GM18873 (cell line): Measurements from ENCODE around the gene SIK1.
"Not testable (repeated sequence)": the region's sequence is repeated elsewhere in the genome, so short reads cannot be mapped to it uniquely, and the experiment has no call there.

ENCODE experiments used
- ATAC-seq: cut with Tn5 transposase; IDR thresholded peaks from one replicate; pipeline ENCODE4 v1.9.1; 2021; ENCODE audit warnings: mild to moderate bottlenecking, moderate library complexity, moderate number of reproducible peaks; ENCODE audit not compliant: unreplicated experiment, low FRiP score

The SIK1 gene

DNA sequence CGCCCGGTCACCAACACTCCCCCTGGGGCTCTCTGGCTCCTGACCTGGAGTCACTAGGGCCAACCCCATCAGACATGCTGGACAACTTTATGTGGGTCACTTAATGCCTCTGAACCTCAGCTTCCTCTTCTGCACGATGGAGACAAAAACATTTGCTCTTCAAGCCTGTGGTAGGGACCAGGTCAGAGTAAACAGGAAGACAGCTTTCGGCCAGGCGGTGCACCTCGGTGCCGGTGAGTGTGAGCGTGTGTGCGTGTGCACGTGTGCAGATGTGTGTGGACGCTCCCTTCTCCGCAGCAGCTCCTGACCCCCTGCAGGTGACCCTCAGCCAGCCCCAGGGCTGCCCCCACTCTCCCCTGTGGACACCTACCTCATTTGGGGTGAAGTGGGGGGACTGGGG is 28.4 kb downstream of the SIK1 start:
- not testable (repeated sequence) for ATAC-seq

- not testable (repeated sequence) for ATAC-seq
Observed at GRCh38 chr21:43398000-43398399, 28.9 kb downstream of the SIK1 start.

DNA sequence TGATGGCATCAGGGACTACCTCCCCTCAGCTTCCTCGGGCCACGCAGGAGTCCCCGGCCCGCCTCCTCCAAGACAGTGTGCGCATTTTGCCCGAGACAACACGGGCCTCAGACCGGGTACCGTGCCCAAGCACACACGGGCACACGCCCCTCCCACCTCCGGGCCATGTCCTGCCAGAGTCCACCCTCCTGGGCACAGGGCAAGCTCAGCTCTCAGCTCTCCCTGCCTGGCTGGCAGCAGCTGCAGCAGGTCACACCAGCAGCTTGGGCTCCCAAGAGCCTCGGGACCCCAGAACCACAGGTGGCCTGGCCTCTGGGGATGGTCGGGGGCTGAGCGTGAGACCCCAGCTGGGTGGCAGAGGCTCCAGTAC is 29.5 kb downstream of the SIK1 start:
- not testable (repeated sequence) for ATAC-seq

- not testable (repeated sequence) for ATAC-seq
Observed at GRCh38 chr21:43396788-43397438, 30.0 kb downstream of the SIK1 start.

GRCh38 chr21:43383351-43383750 is 43.6 kb downstream of the SIK1 start:
- not testable (repeated sequence) for ATAC-seq

- not testable (repeated sequence) for ATAC-seq
Observed at GRCh38 chr21:43382902-43383301, 44.0 kb downstream of the SIK1 start.

- not testable (repeated sequence) for ATAC-seq
Observed at GRCh38 chr21:43380852-43381533, 45.9 kb downstream of the SIK1 start.

DNA sequence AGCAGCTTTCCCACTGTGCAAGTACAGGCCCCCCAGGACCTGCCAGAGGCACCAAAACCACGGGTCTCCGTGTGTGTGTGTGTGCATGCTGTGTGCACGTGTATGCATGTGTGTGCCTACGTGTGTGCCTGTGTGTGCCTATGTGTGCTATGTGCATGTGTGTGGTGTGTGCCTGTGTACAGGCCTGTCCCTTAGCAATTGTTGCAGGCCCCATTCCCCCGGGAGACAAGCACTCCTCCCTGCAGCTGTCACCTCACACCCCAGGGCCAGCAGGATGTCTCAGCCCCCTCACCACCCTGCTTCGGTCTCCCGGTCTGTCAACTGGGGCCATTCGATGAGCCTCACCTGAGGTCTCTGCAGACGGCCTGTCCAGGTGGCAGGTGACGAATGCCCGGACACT is 46.6 kb downstream of the SIK1 start:
- ATAC-seq, result not testable (repeated sequence)

- not testable (repeated sequence) for ATAC-seq
Observed at GRCh38 chr21:43379626-43380122, 47.3 kb downstream of the SIK1 start.

GRCh38 chr21:43376478-43376882 is 50.5 kb downstream of the SIK1 start:
- no peak for ATAC-seq

GRCh38 chr21:43375837-43376477 is 51.0 kb downstream of the SIK1 start:
- ATAC-seq, result no peak

- ATAC-seq, result no peak
Observed at GRCh38 chr21:43375006-43375836, 51.7 kb downstream of the SIK1 start.

DNA sequence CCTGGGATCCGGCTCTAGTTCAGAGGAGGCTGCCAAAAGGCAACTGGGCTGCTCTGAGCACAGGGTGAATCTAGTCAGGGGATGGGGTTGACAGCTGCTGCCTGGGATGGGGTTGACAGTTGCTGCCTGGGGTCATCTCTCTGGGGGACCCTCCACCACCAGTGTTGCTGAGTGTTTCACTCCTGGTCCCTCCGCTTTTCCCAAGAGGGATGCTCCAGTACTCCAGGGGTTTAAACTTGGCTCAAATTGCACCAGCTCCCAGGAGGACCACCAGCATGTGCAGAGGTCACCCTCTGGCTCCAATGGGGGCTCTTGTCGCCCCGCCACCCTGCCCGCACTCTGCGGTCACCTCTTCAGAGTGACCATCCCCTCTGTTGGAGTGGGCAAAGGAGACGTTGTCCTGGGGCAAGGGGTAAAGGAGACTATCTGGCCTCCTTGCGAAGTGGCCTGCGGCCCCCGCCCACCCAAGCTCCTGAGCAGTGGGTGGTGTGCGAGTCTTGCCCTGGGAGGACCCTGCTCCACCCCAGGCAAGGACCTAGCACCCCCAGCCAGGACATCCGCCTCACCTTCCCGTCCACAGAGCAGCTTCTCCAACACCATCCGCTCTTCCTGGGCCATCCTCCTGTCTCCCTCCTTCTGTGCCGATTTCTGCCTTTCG is 52.6 kb downstream of the SIK1 start:
- no peak for ATAC-seq

DNA sequence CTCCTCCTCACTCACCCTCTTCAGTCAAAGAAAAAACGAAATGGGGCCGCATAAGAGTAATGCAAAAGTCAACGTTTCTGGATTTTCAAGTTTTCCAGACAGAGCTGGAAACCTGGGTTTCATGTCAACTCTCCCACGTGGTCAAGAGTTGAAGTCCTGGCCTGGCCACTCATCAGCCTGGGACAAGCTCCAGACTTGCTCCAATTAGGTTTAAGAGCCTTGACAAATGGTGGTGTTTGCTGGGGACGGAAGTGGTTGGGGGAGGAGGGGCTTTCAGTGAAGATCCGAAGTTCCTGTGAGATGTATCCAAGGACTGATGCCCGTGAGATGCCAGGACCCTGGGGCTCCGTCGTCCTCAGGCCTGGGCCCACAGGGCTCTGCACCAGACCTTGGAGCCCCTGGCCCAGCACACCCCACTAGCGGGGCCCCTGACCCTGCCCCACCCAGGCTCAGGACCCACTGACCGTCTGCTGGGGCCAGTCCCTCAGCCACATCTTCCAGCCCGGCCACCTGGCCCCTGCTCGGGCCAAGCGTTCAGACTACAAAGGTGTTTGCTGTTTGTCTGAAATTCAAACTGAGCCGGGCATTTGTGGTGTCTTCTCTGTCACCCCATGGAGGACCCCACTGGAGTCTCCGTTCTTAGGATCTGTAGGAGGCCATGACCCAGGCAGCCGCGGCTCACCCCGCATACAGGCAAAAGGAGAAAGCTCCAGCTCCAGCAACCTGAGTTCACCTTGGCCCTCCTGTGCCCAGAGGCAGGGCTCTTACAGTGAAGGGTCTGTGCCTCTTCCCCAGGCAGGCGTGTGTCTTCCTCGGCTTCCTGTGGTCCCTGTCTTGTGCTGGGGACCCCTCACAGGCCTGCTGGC is 53.3 kb downstream of the SIK1 start:
- no peak for ATAC-seq

- no peak for ATAC-seq
Observed at GRCh38 chr21:43372663-43373361, 54.1 kb downstream of the SIK1 start.

DNA sequence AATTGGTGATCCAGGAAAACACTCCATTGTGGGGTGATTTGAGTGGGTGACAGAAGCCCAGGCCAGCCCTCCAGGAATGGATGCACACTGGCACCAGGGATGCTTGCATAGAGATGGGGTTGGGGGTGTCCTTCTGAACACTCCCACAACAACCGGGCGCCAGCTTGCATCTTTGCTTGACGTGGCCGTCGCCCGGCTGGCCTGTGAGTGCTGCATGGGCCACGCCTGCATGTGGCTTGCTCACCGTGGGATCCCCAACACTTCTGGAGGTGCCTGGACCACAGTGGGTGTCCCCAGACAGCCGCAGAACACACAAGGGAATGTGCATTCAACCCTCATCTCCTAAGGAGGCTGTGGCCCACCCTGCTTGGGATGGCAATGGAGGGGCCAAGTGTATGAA is 55.1 kb downstream of the SIK1 start:
- no peak for ATAC-seq

DNA sequence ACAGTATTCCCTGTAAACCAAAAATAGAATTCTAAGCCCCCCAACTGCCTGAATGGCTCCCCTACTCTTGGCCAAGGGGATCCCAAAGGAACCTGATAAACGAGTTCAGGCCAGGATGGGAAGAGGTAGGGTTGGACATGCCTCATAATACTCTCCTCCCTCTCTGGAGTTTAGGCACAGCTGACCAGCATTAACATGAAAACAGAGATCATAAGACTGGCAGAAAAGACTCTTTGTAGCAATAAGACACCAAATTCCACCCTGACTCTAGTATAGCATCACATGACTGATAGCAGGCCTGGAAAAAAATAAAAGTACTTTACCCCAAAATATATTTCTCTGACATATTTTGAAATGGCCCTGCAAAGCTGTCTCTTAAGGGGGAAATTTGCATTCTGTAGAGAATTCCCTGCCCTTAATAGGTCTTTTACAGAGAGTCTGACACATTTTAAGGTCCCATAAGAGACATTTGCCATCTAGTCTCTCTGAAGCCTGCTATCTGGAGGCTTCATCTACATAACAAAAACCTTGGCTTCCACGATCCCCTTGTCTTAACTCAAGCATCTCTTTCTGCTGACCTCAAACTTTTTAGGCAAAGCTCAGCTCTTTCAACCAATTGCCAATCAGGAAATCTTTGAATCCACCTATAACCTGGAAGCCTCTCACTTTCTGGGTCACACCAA is 55.9 kb downstream of the SIK1 start:
- no peak for ATAC-seq

- no peak for ATAC-seq
Observed at GRCh38 chr21:43370091-43370658, 56.8 kb downstream of the SIK1 start.
